Tibial artery (tissue), 4 donors: ENCODE measurements around the gene CRLF1.
A peak's percentile ranks its signal among the peaks of the same experiment; 100 is the strongest.
"Not testable (repeated sequence)": the region's sequence is repeated elsewhere in the genome, so short reads cannot be mapped to it uniquely, and the experiment has no call there.

ENCODE experiments used
- DNase-seq, 2 donors: peaks; one replicate each; pipeline ENCODE4 v3.0.0-alpha.2; 2019
- H3K27ac ChIP-seq, 2 donors: fragments of 200-600 bp; sonication (generic) in 1 of 2; 1 replicate in 1 of 2; 2 replicates in 1 of 2; pipeline ENCODE4 v1.5.1; 2018 to 2019; ENCODE audit warnings: mild to moderate bottlenecking in 1 of 2
- H3K27me3 ChIP-seq, 2 donors: fragments of 200-600 bp; sonication (generic) in 1 of 2; one replicate each; pipeline versions ENCODE4 v1.5.1 to v1.6.0; 2016 to 2019
- H3K36me3 ChIP-seq, 3 donors: fragments of 200-600 bp; sonication (generic) in 2 of 3; one replicate each; pipeline ENCODE4 v1.5.1; 2016 to 2019; ENCODE audit warnings: mild to moderate bottlenecking in 2 of 3
- H3K4me1 ChIP-seq, 4 donors: fragments of 200-600 bp; sonication (generic) in 2 of 4; 1 replicate in 3 of 4; 2 replicates in 1 of 4; pipeline ENCODE4 v1.5.1; 2016 to 2019
- H3K4me3 ChIP-seq, 2 donors: fragments of 200-600 bp; sonication (generic) in 1 of 2; 1 replicate in 1 of 2; 2 replicates in 1 of 2; pipeline ENCODE4 v1.5.1; 2018 to 2019; ENCODE audit warnings: mild to moderate bottlenecking in 2 of 2
- H3K9me3 ChIP-seq, 3 donors: fragments of 200-600 bp; sonication (generic) in 1 of 3; one replicate each; pipeline ENCODE4 v1.5.1; 2016 to 2019
- intact Hi-C: fragments of 100-400 bp; cut with DNase I; formaldehyde crosslinking; loops from one replicate; pipeline ENCODE4 v1.15.0; 2023; ENCODE audit warnings: low total_unique reads
- TF ChIP-seq, protein P1 (sequence below), 2 experiments: fragments of 200-600 bp in 1 of 2; fragments of 450-650 bp in 1 of 2; IDR thresholded peaks; one replicate each; pipeline ENCODE4 v1.5.1; 2017 to 2019; ENCODE audit warnings: antibody characterized with exemption in 2 of 2, mild to moderate bottlenecking in 1 of 2, moderate library complexity in 1 of 2

CRLF1 gene

DNA sequence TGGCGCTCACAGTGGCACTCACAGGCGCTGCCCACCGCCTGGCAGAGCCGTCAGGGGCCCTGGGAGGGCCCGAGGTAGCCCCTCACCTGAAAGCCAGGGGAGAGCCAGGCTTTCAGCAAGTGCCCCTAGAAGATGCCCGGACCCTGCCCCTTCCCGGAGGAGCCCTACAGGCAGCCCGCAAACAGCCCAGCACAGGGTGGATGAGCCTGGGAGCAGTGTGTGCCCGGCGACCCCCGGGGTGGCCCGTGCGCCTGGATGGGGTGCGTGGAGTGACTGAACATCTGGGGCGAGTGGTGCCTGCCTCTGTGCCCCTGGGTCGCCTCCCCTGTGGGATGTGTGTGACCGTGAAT, 1.4 kb downstream of the CRLF1 start:
- TF ChIP-seq, protein P1, sequence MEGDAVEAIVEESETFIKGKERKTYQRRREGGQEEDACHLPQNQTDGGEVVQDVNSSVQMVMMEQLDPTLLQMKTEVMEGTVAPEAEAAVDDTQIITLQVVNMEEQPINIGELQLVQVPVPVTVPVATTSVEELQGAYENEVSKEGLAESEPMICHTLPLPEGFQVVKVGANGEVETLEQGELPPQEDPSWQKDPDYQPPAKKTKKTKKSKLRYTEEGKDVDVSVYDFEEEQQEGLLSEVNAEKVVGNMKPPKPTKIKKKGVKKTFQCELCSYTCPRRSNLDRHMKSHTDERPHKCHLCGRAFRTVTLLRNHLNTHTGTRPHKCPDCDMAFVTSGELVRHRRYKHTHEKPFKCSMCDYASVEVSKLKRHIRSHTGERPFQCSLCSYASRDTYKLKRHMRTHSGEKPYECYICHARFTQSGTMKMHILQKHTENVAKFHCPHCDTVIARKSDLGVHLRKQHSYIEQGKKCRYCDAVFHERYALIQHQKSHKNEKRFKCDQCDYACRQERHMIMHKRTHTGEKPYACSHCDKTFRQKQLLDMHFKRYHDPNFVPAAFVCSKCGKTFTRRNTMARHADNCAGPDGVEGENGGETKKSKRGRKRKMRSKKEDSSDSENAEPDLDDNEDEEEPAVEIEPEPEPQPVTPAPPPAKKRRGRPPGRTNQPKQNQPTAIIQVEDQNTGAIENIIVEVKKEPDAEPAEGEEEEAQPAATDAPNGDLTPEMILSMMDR (IDR thresholded peaks at IDR 0.05) = no peak
- peaks cover 0 to 47% (median 33%) of the 10 kb centered on the region in 4 donors for H3K4me1 ChIP-seq
- H3K27ac ChIP-seq = peak overlapping the region; percentile 60 to 79
- peak overlapping the region; percentile 62 to 65 for H3K4me3 ChIP-seq
- no peaks in the 10 kb centered on the region for H3K36me3 ChIP-seq
- peaks cover 0 to 71% of the 10 kb centered on the region in 2 donors for H3K27me3 ChIP-seq
- no peaks in the 10 kb centered on the region for H3K9me3 ChIP-seq
- intact Hi-C loops = no loop called here
- no peak for DNase-seq

DNA sequence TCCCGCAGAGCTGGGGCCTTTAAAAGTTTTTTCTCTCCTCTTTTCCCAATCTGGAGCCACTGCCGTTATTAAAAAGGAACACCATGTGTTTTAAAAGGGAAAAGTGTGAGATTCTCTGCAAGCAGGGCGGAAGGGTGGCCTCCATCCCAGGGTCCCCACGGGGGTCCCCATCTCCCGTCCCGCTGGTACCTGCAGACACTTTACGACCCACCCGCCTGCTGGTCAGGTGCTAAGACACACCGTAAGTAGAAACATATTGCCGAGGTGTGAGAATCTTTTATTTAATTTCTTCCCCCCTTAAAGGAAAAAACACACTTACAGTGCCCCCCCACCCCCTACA, 1.8 kb downstream of the CRLF1 start:
- peak overlapping the region; percentile 60 to 79 for H3K27ac ChIP-seq
- intact Hi-C loops = no loop called here
- H3K9me3 ChIP-seq = no peaks in the 10 kb centered on the region
- TF ChIP-seq, protein P1 (IDR thresholded peaks at IDR 0.05) = no peak
- peaks cover 0 to 71% of the 10 kb centered on the region in 2 donors for H3K27me3 ChIP-seq
- H3K4me1 ChIP-seq = peaks cover 0 to 47% (median 33%) of the 10 kb centered on the region in 4 donors
- DNase-seq = no peak
- H3K36me3 ChIP-seq = no peaks in the 10 kb centered on the region
- peak overlapping the region; percentile 62 to 65 for H3K4me3 ChIP-seq

DNA sequence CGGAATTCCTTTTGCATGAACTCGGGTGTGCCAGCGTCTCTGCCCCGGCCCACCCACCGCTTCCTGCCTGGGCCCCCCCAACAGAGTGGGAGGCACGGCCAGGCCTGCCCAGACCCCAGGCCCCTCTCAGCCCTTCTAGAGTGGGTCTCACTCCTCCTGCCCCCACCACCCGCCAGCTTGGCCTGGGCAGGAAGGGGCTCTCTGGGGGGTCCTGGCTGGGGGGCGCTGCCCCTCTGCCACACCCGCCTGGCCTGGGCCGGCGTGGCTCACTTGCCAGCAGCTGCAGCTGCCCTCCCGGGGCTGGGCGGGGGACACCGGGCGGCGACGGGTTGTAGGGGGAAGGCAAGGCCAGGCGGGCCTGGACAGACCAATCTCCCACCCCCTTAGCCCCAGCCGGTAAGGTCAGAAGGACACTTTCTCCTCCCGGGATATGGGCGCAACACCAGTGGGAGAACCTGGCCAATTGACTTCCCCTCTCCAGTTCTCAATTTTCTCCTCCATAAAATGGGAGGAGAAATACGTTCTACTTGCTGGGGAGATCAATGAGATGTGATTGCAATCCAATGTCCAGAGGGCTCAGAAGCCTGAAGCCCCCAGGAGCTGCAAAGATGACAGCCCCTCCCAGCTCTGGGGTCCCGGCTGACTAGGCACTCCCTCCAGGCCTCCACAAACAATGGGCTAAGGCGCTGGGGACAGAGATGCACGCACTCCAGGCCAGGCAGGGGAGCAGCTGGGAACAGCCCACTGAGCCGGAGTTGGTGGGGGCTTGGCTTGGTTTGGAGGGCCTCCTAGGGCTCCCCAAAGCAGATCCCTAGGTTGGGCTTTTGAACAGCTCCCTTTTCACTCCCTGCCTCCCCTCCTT, 2.4 kb downstream of the CRLF1 start:
- peak in 1 of 2 donors; percentile 72 for DNase-seq
- Histone ChIP-seq H3K4me3 (peak overlapping the region; percentile 62 to 65), H3K27me3 (peaks cover 0 to 71% of the 10 kb centered on the region in 2 donors), H3K36me3 (peaks cover 0 to 4% (median 0%) of the 10 kb centered on the region in 3 donors), H3K4me1 (peaks cover 0 to 47% (median 33%) of the 10 kb centered on the region in 4 donors), H3K27ac (peak overlapping the region; percentile 61 to 79), H3K9me3 (no peaks in the 10 kb centered on the region)
- intact Hi-C loops = no loop called here
- TF ChIP-seq, protein P1 (IDR thresholded peaks at IDR 0.05) = no peak

DNA sequence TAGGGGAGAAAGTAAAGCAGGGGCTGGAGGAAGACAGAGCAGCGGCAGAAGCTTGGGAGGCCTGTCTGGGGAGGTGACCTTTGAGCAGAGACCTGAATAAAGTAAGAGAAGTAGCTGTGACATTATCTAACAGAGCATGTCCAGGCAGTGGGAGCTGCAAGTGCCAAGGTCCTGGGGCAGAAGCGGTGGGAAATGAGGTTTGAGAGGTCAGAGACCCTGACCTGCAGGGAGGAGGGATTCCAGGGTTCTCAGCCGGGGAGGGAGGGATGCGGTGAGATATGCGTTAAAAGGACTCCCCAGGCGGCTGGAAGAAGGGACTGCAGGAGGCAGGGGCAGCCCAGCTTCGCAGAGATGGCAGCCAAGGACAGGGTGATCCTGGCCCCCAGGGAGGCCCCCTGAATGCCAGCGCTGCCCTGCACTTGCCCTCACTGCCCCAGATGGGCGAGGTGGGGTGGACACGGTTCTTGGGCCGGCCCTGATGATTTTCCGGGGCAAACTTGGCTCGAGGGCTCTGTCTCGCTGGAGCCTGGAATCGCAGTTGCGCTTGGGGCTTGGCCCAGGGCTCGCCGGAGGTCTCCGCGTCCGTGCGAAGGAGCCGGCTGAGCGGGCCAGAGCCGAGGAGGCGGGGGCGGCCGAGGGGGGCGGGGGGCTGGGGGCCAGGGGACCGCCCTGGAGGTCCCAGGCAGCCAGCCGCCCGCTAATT, 3.2 kb downstream of the CRLF1 start:
- peak in 1 of 2 donors; percentile 76 for DNase-seq
- H3K36me3 ChIP-seq = peaks cover 0 to 12% (median 5%) of the 10 kb centered on the region in 3 donors

DNA sequence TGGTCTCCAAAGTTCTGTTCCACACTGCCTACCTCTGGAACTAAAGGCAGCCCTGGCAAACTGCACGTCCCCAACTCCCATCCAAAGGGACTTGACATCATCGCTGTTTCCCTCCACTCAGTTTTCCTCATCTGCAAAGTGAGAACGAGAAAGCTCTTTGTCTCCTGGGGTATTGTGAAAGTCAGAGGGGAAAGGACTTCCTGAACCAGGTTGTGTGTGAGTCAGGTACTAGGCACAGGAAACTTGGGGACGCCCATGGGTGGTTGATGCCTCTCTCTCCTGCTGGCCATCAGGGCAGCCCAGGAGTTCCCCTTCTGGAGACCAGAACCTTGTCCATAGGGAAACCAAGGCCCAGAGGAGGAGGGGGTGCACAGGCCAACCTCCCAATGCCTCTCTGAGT, 4.7 kb downstream of the CRLF1 start:
- peaks cover 0 to 35% (median 22%) of the 10 kb centered on the region in 4 donors for H3K4me1 ChIP-seq
- intact Hi-C loops = no loop called here
- peaks cover 0 to 17% (median 7%) of the 10 kb centered on the region in 3 donors for H3K36me3 ChIP-seq
- DNase-seq = no peak
- TF ChIP-seq, protein P1 (IDR thresholded peaks at IDR 0.05) = no peak
- no peak overlapping the region for H3K27ac ChIP-seq
- H3K9me3 ChIP-seq = no peaks in the 10 kb centered on the region
- no peak overlapping the region for H3K4me3 ChIP-seq
- H3K27me3 ChIP-seq = peaks cover 0 to 65% of the 10 kb centered on the region in 2 donors

More for the DNA sequence above, 3.2 kb downstream of the CRLF1 start:
- TF ChIP-seq, protein P1 (IDR thresholded peaks at IDR 0.05) = peak; percentile 28 to 50
- Histone ChIP-seq H3K9me3 (no peaks in the 10 kb centered on the region), H3K4me1 (peaks cover 0 to 47% (median 33%) of the 10 kb centered on the region in 4 donors), H3K4me3 (peak overlapping the region; percentile 62 to 65), H3K27ac (peak overlapping the region; percentile 61 to 79), H3K27me3 (peaks cover 0 to 71% of the 10 kb centered on the region in 2 donors)
- intact Hi-C loops = no loop called here

DNA sequence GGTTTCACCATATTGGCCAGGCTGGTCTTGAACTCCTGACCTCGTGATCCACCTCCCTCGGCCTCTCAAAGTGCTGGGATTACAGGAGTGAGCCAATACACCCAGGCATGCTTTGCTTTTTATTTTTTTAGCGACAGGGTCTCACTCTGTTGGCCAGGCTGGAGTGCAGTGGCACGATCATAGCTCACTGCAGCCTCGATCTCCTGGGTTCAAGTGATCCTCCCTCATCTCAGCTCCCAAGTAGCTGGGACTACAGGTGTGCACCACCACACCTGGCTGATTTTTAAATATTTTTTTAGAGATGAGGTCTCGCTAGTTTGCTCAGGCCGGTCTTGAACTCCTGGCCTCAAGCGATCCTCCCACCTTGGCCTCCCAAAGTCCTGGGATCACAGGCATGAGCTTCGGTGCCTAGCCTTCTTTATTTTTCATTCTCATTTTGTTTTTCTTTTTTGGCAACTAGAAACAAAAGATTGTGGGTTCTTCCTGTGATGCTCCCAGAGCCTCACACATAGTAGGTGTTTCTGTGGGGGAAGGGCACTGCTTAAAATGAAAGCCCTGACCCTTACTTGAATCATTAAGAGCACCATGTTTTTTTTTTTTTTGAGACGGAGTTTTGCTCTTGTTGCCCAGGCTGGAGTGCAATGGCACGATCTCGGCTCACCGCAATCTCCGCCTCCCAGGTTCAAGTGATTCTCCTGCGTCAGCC, 5.8 kb downstream of the CRLF1 start:
- H3K9me3 ChIP-seq, H3K4me3 ChIP-seq, H3K27ac ChIP-seq, DNase-seq, intact Hi-C loops: not testable (repeated sequence)
- peaks cover 0 to 59% of the 10 kb centered on the region in 2 donors for H3K27me3 ChIP-seq
- peaks cover 0 to 17% (median 7%) of the 10 kb centered on the region in 3 donors for H3K36me3 ChIP-seq
- peaks cover 0 to 28% (median 16%) of the 10 kb centered on the region in 4 donors for H3K4me1 ChIP-seq
